K562 (cell line): ENCODE results near the gene RTBDN. TPM values are rescaled to one million over a fixed set of nuclear protein-coding genes. Genes with fewer than 3 reads are reported as not detected.
A peak's percentile ranks its signal among the peaks of the same experiment; 100 is the strongest.

Source experiments
- ADNP ChIP-seq: fragments of 200-800 bp; sonication (Bioruptor generic); IDR thresholded peaks from 2 replicates; pipeline ENCODE4 v1.6.1; 2016; ENCODE audit warnings: missing genetic modification characterization, missing compliant biosample characterization
- BACH1 ChIP-seq: fragments of 200-800 bp; sonication (Bioruptor generic); IDR thresholded peaks from 2 replicates; pipeline ENCODE4 v1.6.1; 2016; ENCODE audit warnings: missing genetic modification characterization, missing compliant biosample characterization
- BRF1 ChIP-seq: IDR thresholded peaks from 3 replicates; pipeline ENCODE4 v1.6.1; 2011; ENCODE audit warnings: borderline replicate concordance, mild to moderate bottlenecking; ENCODE audit not compliant: insufficient read length; ENCODE audit errors: extremely low read depth
- DACH1 ChIP-seq: fragments of 450-650 bp; IDR thresholded peaks from 2 replicates; pipeline ENCODE4 v1.6.1; 2018; ENCODE audit not compliant: partially characterized antibody
- ETV6 ChIP-seq, 3 experiments: fragments of 150-350 bp in 1 of 3; sonication (generic) in 1 of 3; formaldehyde crosslinking in 1 of 3; IDR thresholded peaks; 2 replicates each; pipeline versions ENCODE4 v1.6.1 to v1.8.0; 2014 to 2022; ENCODE audit warnings: borderline replicate concordance in 2 of 3, low read depth in 2 of 3, antibody characterized with exemption in 1 of 3, low read length in 1 of 3, mild to moderate bottlenecking in 1 of 3, missing genetic modification reagents in 1 of 3
- FOSL1 ChIP-seq: fragments of 200-800 bp; sonication (Bioruptor generic); conservative IDR thresholded peaks from 2 replicates; pipeline ENCODE4 v1.6.1; 2016; ENCODE audit warnings: missing genetic modification characterization, missing compliant biosample characterization
- HMG20B ChIP-seq: fragments of 250-450 bp; sonication (Bioruptor Pico); IDR thresholded peaks from 2 replicates; pipeline ENCODE4 v1.5.0; 2021; ENCODE audit warnings: mild to moderate bottlenecking
- HMGN3 ChIP-seq: IDR thresholded peaks from 2 replicates; pipeline ENCODE4 v1.6.1; 2011; ENCODE audit warnings: borderline replicate concordance, low read depth, mild to moderate bottlenecking, mixed read lengths, low read length; ENCODE audit not compliant: insufficient read length; ENCODE audit errors: extremely low read depth
- HNRNPUL1 ChIP-seq: fragments of 200-400 bp; formaldehyde crosslinking; IDR thresholded peaks from 2 replicates; pipeline ENCODE4 v1.6.1; 2017; ENCODE audit warnings: low read length
- KDM5B ChIP-seq: fragments of 200-600 bp; sonication (generic); IDR thresholded peaks from 2 replicates; pipeline ENCODE4 v1.6.1; 2012; ENCODE audit warnings: low read depth, mild to moderate bottlenecking, moderate library complexity, low read length, control low read depth, inconsistent platforms; ENCODE audit not compliant: insufficient replicate concordance
- MEF2A ChIP-seq: IDR thresholded peaks from 2 replicates; pipeline ENCODE4 v1.6.1; 2011; ENCODE audit warnings: low read depth, mild to moderate bottlenecking, low read length, moderate library complexity; ENCODE audit not compliant: control insufficient read depth
- MTA2 ChIP-seq: fragments of 450-650 bp; IDR thresholded peaks from 2 replicates; pipeline ENCODE4 v1.6.1; 2016; ENCODE audit warnings: low read depth
- RBM25 ChIP-seq: fragments of 200-400 bp; formaldehyde crosslinking; IDR thresholded peaks from 2 replicates; pipeline ENCODE4 v1.6.1; 2018; ENCODE audit warnings: low read length, low read depth, moderate library complexity; ENCODE audit not compliant: severe bottlenecking
- TCFL5 ChIP-seq: fragments of 250-450 bp; sonication (Bioruptor Pico); conservative IDR thresholded peaks from 2 replicates; pipeline ENCODE4 v1.6.1; 2021; ENCODE audit warnings: mild to moderate bottlenecking, moderate library complexity, matching md5 sums
- TEAD2 ChIP-seq: fragments of 450-650 bp; IDR thresholded peaks from 2 replicates; pipeline ENCODE4 v1.6.1; 2016; ENCODE audit warnings: missing genetic modification characterization, control low read depth, missing compliant biosample characterization
- TRIM24 ChIP-seq, 2 experiments: fragments of 450-650 bp; IDR thresholded peaks; 2 replicates each; pipeline ENCODE4 v1.6.1; 2016
- ZC3H8 ChIP-seq: fragments of 450-650 bp; IDR thresholded peaks from 2 replicates; pipeline ENCODE4 v1.6.1; 2017
- polyA plus RNA-seq, 8 experiments: library from polyadenylated mRNA; depleted of rRNA in 4 of 8; stranded (reverse) in 5 of 8; unstranded in 3 of 8; fragments of >200 nt; fragmentation: Nextera tagmentation in 2 of 8; fragmentation: Illumina TruSeq in 1 of 8; extraction: Ambion mirVana in 2 of 8; extraction: Trizol in 1 of 8; gene quantifications; 2 replicates each; pipeline versions ENCODE4 v1.2.1 to v1.2.3, GENCODE V29; 2011 to 2014; ENCODE audit warnings: inconsistent platforms in 1 of 8, missing spikeins in 1 of 8
- total RNA-seq, 7 experiments: library from RNA; depleted of rRNA in 6 of 7; stranded (reverse); fragments of >200 nt in 6 of 7; fragmentation: Illumina TruSeq in 2 of 7; extraction: Trizol in 2 of 7; gene quantifications; 2 replicates each; pipeline versions ENCODE4 v1.2.1 to v1.2.3, GENCODE V29; 2011 to 2021; ENCODE audit warnings: low replicate concordance in 1 of 7
- TF ChIP-seq, protein P1 (sequence below): fragments of 250-450 bp; sonication (Bioruptor Pico); IDR thresholded peaks from 2 replicates; pipeline ENCODE4 v1.8.0; 2021; ENCODE audit warnings: moderate library complexity, mild to moderate bottlenecking, inconsistent platforms
- TF ChIP-seq, protein P2 (sequence below), 2 experiments: fragments of 450-650 bp; IDR thresholded peaks; 2 replicates each; pipeline ENCODE4 v1.6.1; 2018; ENCODE audit warnings: mild to moderate bottlenecking in 2 of 2, low read depth in 1 of 2; ENCODE audit not compliant: partially characterized antibody in 2 of 2
- TF ChIP-seq, protein P3 (sequence below): fragments of 450-650 bp; formaldehyde crosslinking; IDR thresholded peaks from 2 replicates; pipeline ENCODE4 v1.4.0; 2022; ENCODE audit warnings: missing genetic modification characterization

RTBDN gene
- total and polyA plus RNA-seq, 9 of the 15 experiments (the other 6 are each of a cell fraction or from before 2014, with no cell fraction given): 0.20 to 2.3 (median 0.72) TPM; not detected in 1

DNA sequence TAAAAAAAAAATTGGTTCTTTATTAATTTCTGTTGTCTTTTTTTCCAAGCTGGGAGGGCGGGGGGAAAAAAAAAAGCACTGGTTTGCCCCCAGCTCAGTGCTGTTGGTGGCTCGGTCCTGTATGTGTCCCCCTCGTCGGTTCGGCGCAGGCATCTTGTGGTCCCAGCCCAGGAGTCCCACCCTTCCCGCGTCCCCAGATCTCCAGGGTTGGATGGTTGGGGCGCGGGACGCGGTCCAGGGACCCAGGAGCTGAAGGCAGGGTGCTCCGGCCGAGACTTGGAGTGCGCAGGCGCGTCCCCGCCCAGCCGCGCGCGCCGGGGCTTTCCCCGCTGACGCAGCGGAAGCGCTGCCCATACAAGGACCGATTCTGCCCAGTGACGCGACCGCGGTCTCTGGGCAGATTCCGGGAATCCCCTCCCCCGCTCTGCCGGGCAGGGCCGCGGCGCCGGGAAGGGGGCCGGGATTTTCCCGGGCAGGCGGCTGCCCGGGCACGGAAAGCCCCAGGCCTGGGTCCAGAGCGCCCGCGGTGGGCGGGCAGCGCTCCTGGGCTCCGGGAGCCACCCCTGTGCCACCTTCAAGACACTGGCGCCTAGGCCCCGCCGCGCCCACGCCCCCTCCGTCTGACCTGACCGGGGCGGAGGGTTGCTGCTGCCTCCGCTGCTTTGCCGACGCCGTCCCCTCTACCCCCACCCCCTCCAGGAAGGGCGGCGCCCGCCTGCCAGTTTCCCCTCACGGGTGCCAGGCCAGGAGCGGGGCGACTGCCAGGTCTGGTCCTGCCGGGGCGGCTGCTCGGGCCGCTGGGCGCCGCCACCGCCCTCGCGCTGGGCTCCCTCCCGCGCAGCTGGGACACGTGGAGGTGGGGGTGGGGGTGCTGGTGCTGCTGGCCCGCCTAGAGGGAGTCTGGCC, 40.8 kb downstream of the RTBDN start (continued):
- TF ChIP-seq DACH1 (no peak), ETV6 (IDR thresholded peaks at IDR 0.05; ENCODE audit: borderline replicate concordance in 1 of 2, low read depth in 2 of 2, low read length in 1 of 2) (no peak), ETV6 (CRISPR knock-in tag; IDR thresholded peaks at IDR 0.05; ENCODE audit: borderline replicate concordance) (no peak), HNRNPUL1 (peak; percentile 58; the same call in 1 of the 2 replicates), KDM5B (peak; percentile 78), HMG20B (CRISPR knock-in tag) (no peak), BRF1 (no peak), ADNP (tag) (no peak), TCFL5 (CRISPR knock-in tag) (no peak), MTA2 (no peak), RBM25 (no peak), HMGN3 (peak; percentile 93), MEF2A (no peak), FOSL1 (tag) (peak; percentile 68; the same call in 1 of the 2 replicates), ZC3H8 (no peak), TEAD2 (tag) (no peak), TRIM24 (IDR thresholded peaks at IDR 0.05) (no peak), BACH1 (tag) (no peak)
- TF ChIP-seq, protein P1, sequence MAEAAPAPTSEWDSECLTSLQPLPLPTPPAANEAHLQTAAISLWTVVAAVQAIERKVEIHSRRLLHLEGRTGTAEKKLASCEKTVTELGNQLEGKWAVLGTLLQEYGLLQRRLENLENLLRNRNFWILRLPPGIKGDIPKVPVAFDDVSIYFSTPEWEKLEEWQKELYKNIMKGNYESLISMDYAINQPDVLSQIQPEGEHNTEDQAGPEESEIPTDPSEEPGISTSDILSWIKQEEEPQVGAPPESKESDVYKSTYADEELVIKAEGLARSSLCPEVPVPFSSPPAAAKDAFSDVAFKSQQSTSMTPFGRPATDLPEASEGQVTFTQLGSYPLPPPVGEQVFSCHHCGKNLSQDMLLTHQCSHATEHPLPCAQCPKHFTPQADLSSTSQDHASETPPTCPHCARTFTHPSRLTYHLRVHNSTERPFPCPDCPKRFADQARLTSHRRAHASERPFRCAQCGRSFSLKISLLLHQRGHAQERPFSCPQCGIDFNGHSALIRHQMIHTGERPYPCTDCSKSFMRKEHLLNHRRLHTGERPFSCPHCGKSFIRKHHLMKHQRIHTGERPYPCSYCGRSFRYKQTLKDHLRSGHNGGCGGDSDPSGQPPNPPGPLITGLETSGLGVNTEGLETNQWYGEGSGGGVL (CRISPR knock-in tag): no peak
- TF ChIP-seq, protein P2, sequence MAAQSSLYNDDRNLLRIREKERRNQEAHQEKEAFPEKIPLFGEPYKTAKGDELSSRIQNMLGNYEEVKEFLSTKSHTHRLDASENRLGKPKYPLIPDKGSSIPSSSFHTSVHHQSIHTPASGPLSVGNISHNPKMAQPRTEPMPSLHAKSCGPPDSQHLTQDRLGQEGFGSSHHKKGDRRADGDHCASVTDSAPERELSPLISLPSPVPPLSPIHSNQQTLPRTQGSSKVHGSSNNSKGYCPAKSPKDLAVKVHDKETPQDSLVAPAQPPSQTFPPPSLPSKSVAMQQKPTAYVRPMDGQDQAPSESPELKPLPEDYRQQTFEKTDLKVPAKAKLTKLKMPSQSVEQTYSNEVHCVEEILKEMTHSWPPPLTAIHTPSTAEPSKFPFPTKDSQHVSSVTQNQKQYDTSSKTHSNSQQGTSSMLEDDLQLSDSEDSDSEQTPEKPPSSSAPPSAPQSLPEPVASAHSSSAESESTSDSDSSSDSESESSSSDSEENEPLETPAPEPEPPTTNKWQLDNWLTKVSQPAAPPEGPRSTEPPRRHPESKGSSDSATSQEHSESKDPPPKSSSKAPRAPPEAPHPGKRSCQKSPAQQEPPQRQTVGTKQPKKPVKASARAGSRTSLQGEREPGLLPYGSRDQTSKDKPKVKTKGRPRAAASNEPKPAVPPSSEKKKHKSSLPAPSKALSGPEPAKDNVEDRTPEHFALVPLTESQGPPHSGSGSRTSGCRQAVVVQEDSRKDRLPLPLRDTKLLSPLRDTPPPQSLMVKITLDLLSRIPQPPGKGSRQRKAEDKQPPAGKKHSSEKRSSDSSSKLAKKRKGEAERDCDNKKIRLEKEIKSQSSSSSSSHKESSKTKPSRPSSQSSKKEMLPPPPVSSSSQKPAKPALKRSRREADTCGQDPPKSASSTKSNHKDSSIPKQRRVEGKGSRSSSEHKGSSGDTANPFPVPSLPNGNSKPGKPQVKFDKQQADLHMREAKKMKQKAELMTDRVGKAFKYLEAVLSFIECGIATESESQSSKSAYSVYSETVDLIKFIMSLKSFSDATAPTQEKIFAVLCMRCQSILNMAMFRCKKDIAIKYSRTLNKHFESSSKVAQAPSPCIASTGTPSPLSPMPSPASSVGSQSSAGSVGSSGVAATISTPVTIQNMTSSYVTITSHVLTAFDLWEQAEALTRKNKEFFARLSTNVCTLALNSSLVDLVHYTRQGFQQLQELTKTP (IDR thresholded peaks at IDR 0.05; ENCODE audit: low read depth in 1 of 2, partially characterized antibody in 2 of 2): no peak
- TF ChIP-seq, protein P3, sequence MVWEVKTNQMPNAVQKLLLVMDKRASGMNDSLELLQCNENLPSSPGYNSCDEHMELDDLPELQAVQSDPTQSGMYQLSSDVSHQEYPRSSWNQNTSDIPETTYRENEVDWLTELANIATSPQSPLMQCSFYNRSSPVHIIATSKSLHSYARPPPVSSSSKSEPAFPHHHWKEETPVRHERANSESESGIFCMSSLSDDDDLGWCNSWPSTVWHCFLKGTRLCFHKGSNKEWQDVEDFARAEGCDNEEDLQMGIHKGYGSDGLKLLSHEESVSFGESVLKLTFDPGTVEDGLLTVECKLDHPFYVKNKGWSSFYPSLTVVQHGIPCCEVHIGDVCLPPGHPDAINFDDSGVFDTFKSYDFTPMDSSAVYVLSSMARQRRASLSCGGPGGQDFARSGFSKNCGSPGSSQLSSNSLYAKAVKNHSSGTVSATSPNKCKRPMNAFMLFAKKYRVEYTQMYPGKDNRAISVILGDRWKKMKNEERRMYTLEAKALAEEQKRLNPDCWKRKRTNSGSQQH: no peak
